IMR-90 (cell line): ENCODE measurements around the gene PAQR9.

Experiments used
- BHLHE40 ChIP-seq: fragments of 150-350 bp; IDR thresholded peaks from 2 replicates; pipeline ENCODE4 v1.6.1; 2016; ENCODE audit warnings: mild to moderate bottlenecking, low read depth, low read length
- CEBPB ChIP-seq: IDR thresholded peaks from 2 replicates; pipeline ENCODE4 v1.6.1; 2012; ENCODE audit warnings: low read depth, low read length, improper control_type of control experiment
- CHD1 ChIP-seq: IDR thresholded peaks from 2 replicates; pipeline ENCODE4 v1.6.1; 2012; ENCODE audit warnings: low read depth, low read length, improper control_type of control experiment
- FOS ChIP-seq: fragments of 150-350 bp; IDR thresholded peaks from 2 replicates; pipeline ENCODE4 v1.6.1; 2016; ENCODE audit warnings: low read depth, low read length
- POLR2A ChIP-seq: IDR thresholded peaks from 2 replicates; pipeline ENCODE4 v1.6.1; 2012; ENCODE audit warnings: mild to moderate bottlenecking, low read depth, low read length
- RAD21 ChIP-seq: IDR thresholded peaks from 2 replicates; pipeline ENCODE4 v1.6.1; 2012; ENCODE audit warnings: low read length, improper control_type of control experiment
- RCOR1 ChIP-seq: IDR thresholded peaks from 2 replicates; pipeline ENCODE4 v1.6.1; 2012; ENCODE audit warnings: mild to moderate bottlenecking, low read length, improper control_type of control experiment; ENCODE audit not compliant: insufficient replicate concordance
- RFX5 ChIP-seq: IDR thresholded peaks from 2 replicates; pipeline ENCODE4 v1.8.0; 2012; ENCODE audit warnings: low read depth, mild to moderate bottlenecking, low read length, moderate library complexity
- SMC3 ChIP-seq: fragments of 150-350 bp; IDR thresholded peaks from 2 replicates; pipeline ENCODE4 v1.6.1; 2016; ENCODE audit warnings: low read depth, mild to moderate bottlenecking, antibody characterized with exemption, low read length, moderate library complexity
- TF ChIP-seq, protein P1 (sequence below): conservative IDR thresholded peaks from 2 replicates; pipeline ENCODE4 v1.5.1; 2012; ENCODE audit warnings: mild to moderate bottlenecking, low read depth, low read length, improper control_type of control experiment

DNA sequence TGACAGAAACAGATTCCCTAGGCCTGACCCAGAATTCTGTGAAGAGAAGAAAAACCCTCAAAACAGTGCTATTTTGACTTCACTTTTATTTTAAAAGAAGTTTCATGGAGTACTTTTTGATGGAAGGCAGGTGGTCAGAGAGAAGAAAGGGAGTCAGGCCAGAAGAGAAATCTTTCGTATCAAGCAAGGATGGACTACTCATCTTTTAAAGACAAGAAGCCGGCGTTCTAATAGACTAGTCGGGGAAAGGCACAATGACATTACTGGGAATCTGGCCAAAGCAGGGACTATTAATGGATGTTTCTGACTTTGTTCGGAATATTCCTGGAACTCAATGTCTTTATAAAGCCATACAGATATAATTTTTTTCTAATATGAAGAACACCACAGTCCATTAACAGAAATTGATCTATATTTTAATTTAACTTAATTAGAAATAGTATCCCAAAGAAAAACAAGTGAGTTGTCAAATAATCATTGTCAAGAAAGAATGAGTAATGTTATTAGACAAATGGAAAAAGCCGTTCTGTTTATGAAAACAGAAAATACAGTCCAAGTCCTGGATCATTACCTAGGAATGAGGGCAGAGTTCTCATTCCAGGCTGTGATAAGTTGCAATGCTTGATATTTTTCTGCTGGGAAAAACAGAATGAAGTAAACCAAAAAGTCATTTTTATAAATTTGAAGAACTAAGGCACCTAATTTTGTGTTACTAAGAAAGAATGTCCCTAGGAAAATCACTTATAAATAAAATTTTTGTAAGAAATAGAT, 50.9 kb downstream of the PAQR9 start:
- TF ChIP-seq CEBPB, result no peak
- TF ChIP-seq, protein P1, sequence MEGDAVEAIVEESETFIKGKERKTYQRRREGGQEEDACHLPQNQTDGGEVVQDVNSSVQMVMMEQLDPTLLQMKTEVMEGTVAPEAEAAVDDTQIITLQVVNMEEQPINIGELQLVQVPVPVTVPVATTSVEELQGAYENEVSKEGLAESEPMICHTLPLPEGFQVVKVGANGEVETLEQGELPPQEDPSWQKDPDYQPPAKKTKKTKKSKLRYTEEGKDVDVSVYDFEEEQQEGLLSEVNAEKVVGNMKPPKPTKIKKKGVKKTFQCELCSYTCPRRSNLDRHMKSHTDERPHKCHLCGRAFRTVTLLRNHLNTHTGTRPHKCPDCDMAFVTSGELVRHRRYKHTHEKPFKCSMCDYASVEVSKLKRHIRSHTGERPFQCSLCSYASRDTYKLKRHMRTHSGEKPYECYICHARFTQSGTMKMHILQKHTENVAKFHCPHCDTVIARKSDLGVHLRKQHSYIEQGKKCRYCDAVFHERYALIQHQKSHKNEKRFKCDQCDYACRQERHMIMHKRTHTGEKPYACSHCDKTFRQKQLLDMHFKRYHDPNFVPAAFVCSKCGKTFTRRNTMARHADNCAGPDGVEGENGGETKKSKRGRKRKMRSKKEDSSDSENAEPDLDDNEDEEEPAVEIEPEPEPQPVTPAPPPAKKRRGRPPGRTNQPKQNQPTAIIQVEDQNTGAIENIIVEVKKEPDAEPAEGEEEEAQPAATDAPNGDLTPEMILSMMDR, result no peak
- TF ChIP-seq RAD21, result no peak
- TF ChIP-seq RCOR1, result no peak
- no peak for TF ChIP-seq POLR2A
- no peak for TF ChIP-seq RFX5
- TF ChIP-seq FOS, result no peak
- no peak for TF ChIP-seq BHLHE40
- TF ChIP-seq SMC3, result no peak
- no peak for TF ChIP-seq CHD1
